Lower leg skin (tissue), 4 donors: Measurements from ENCODE around the gene PALLD. TPM values are rescaled to one million over a fixed set of nuclear protein-coding genes. Genes with fewer than 3 reads are reported as not detected.

Experiments
- DNase-seq, 2 donors: peaks; one replicate each; pipeline ENCODE4 v3.0.0-alpha.2; 2019; ENCODE audit warnings: low spot score in 2 of 2
- H3K4me3 ChIP-seq: fragments of 200-600 bp; sonication (generic); 2 replicates; pipeline ENCODE4 v1.5.1; 2017; ENCODE audit warnings: mild to moderate bottlenecking, low read depth; ENCODE audit not compliant: poor library complexity, severe bottlenecking
- POLR2A ChIP-seq, 2 donors: fragments of 450-650 bp; IDR thresholded peaks; one replicate each; pipeline ENCODE4 v1.6.1; 2016 to 2017; ENCODE audit warnings: antibody characterized with exemption in 2 of 2, mild to moderate bottlenecking in 1 of 2, moderate library complexity in 1 of 2
- WGBS, 2 donors: methylation state at CpG; one replicate each; pipeline ENCODE4 v1.1.5; 2018; 5-methylcytosine and 5-hydroxymethylcytosine counted together
- intact Hi-C: fragments of 100-400 bp; cut with DNase I; formaldehyde crosslinking; loops from one replicate; pipeline ENCODE4 v1.15.0; 2023; ENCODE audit warnings: low total_unique reads
- total RNA-seq, 4 donors: library from RNA; depleted of rRNA; stranded (reverse); fragments of >200 nt; gene quantifications; one replicate each; pipeline ENCODE4 v1.1.0, GENCODE V29; 2016
- TF ChIP-seq, protein P1 (sequence below), 3 donors: fragments of 450-650 bp; IDR thresholded peaks; one replicate each; pipeline ENCODE4 v1.5.1; 2016; ENCODE audit warnings: antibody characterized with exemption in 3 of 3, mild to moderate bottlenecking in 3 of 3, moderate library complexity in 2 of 3

The PALLD gene
- total RNA-seq, 4 donors from 2014 or later = 46.1 to 103 (median 77.6) TPM

- WGBS, 2 donors = 60 to 62% methylated on average over 6 of the region's 6 CpGs
- TF ChIP-seq POLR2A (IDR thresholded peaks at IDR 0.05) = no peak
- TF ChIP-seq, protein P1, sequence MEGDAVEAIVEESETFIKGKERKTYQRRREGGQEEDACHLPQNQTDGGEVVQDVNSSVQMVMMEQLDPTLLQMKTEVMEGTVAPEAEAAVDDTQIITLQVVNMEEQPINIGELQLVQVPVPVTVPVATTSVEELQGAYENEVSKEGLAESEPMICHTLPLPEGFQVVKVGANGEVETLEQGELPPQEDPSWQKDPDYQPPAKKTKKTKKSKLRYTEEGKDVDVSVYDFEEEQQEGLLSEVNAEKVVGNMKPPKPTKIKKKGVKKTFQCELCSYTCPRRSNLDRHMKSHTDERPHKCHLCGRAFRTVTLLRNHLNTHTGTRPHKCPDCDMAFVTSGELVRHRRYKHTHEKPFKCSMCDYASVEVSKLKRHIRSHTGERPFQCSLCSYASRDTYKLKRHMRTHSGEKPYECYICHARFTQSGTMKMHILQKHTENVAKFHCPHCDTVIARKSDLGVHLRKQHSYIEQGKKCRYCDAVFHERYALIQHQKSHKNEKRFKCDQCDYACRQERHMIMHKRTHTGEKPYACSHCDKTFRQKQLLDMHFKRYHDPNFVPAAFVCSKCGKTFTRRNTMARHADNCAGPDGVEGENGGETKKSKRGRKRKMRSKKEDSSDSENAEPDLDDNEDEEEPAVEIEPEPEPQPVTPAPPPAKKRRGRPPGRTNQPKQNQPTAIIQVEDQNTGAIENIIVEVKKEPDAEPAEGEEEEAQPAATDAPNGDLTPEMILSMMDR (IDR thresholded peaks at IDR 0.05) = no peak
- intact Hi-C loops = no loop called here
- H3K4me3 ChIP-seq = no peak overlapping the region
- no peak for DNase-seq
Observed at GRCh38 chr4:168830777-168831512, 334.1 kb downstream of the PALLD start.

DNA sequence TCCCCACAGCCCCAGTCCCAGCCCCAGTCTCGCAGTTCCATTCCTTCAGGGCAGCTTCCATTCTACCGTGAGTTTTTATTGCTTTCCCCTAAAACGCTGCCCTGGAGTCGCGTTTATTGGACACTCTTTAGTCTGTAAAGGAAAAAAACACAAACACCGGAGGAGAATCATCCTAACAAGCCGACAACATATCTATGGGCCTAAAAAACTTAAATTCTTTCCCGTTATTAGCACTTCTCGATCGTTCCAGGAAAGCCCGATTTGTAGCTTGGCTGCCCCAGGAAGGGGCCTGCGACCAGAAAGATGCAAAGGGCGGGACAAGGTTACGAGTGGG, 334.7 kb downstream of the PALLD start:
- no peak overlapping the region for H3K4me3 ChIP-seq
- 2% methylated on average over 14 of the region's 14 CpGs for WGBS, 2 donors
- intact Hi-C loops = no loop called here
- DNase-seq = no peak
- TF ChIP-seq, protein P1 (IDR thresholded peaks at IDR 0.05) = no peak
- no peak for TF ChIP-seq POLR2A (IDR thresholded peaks at IDR 0.05)

- H3K4me3 ChIP-seq = peak overlapping the region; percentile 93
- WGBS, 2 donors = 1% methylated on average over 44 to 64 of the region's 68 CpGs
- intact Hi-C loops = no loop called here
- TF ChIP-seq, protein P1 (IDR thresholded peaks at IDR 0.05) = no peak
- no peak for TF ChIP-seq POLR2A (IDR thresholded peaks at IDR 0.05)
- DNase-seq = peak; percentile 77 to 97
Observed at GRCh38 chr4:168831919-168832762, 335.3 kb downstream of the PALLD start.

DNA sequence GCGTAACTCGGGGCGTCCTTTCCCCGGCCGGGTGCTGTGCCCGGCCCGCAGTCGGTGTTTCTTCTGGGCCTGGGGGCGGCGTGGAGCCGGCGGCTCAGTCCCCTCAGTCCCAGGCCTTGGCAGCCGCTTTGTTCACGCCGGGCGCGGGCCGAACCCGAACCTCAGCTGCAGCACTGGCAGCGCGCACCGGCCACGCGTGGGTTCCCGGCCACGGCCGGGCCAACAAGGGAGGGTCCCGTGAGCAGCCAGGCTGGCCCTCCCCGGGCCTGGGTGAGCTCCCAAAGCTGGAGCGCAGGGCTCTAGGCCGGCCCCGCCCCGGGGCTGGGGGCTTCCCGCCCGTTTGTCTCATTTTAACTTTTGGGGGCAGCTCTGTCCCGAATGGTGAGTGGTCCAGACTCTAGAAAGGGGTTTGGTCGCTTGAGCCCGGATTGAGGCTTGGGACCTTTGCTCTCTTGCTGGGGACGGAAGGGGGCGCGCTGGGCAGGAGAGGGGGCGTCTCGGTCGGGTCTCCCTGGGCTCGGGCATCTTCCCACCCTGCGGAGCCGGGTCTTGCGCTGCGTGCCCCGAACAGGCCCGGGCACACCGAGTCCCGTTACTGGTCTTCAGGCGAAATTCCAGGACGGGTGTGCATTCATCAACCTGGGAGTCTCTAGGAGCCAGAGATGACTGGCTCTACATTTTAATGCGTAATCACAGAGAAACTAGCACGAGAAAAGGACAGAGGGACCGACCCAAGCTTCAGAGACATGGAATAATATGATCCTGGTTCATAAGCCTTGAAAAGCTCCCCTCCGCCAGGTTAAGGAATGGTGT, 336.1 kb downstream of the PALLD start:
- DNase-seq = peak in 1 of 2 donors; percentile 89
- peak overlapping the region; percentile 93 for H3K4me3 ChIP-seq
- 2 to 6% methylated on average over 43 to 50 of the region's 59 CpGs for WGBS, 2 donors
- intact Hi-C loops = no loop called here
- TF ChIP-seq, protein P1 (IDR thresholded peaks at IDR 0.05) = no peak
- TF ChIP-seq POLR2A (IDR thresholded peaks at IDR 0.05) = no peak

DNA sequence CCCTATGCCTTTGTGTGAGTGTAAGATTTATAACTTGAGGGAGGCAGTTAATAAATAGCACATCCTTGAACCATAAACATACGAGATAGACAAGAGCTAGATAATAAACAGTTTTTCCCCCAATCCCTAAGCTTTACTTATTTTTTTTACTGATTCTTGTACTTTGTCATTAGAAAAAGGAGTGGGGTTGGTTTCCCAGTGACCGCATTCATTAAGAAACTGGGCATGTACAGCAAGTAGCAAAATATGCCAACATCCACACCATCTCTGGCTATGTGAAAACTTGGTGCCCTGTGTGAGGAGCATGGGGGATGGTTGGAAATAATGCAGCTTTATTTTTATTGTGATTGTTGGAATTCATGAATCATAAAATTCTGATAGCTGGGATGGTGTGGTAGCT, 337.0 kb downstream of the PALLD start:
- intact Hi-C loops = no loop called here
- no peak for DNase-seq
- 52 to 57% methylated on average over 2 of the region's 2 CpGs for WGBS, 2 donors
- TF ChIP-seq POLR2A (IDR thresholded peaks at IDR 0.05) = no peak
- TF ChIP-seq, protein P1 (IDR thresholded peaks at IDR 0.05) = no peak
- H3K4me3 ChIP-seq = no peak overlapping the region
